Prostate gland (tissue), 2 donors: Measurements from ENCODE around the gene EFCAB13.

Experiments
- POLR2AphosphoS5 ChIP-seq: sonication (generic); formaldehyde crosslinking; IDR thresholded peaks from one replicate; pipeline ENCODE4 v1.6.1; 2017; ENCODE audit warnings: antibody characterized with exemption
- TF ChIP-seq, protein P1 (sequence below), 4 experiments: fragments of 200-600 bp in 2 of 4; fragments of 450-650 bp in 2 of 4; sonication (generic) in 2 of 4; IDR thresholded peaks; 1 replicate in 3 of 4; 2 replicates in 1 of 4; pipeline ENCODE4 v1.5.1; 2016 to 2019; ENCODE audit warnings: antibody characterized with exemption in 4 of 4, mild to moderate bottlenecking in 2 of 4, moderate library complexity in 2 of 4

GRCh38 chr17:47286198-47286914 lies 37.4 kb upstream of the EFCAB13 start:
- TF ChIP-seq POLR2AphosphoS5: no peak
- TF ChIP-seq, protein P1, sequence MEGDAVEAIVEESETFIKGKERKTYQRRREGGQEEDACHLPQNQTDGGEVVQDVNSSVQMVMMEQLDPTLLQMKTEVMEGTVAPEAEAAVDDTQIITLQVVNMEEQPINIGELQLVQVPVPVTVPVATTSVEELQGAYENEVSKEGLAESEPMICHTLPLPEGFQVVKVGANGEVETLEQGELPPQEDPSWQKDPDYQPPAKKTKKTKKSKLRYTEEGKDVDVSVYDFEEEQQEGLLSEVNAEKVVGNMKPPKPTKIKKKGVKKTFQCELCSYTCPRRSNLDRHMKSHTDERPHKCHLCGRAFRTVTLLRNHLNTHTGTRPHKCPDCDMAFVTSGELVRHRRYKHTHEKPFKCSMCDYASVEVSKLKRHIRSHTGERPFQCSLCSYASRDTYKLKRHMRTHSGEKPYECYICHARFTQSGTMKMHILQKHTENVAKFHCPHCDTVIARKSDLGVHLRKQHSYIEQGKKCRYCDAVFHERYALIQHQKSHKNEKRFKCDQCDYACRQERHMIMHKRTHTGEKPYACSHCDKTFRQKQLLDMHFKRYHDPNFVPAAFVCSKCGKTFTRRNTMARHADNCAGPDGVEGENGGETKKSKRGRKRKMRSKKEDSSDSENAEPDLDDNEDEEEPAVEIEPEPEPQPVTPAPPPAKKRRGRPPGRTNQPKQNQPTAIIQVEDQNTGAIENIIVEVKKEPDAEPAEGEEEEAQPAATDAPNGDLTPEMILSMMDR (IDR thresholded peaks at IDR 0.05): no peak
